Retina (tissue), 1 donor: Measurements from ENCODE around the gene ALDH4A1.
"Not testable (repeated sequence)": the region's sequence is repeated elsewhere in the genome, so short reads cannot be mapped to it uniquely, and the experiment has no call there.

Source experiments
- DNase-seq: peaks from one replicate; pipeline ENCODE4 v3.0.0-alpha.2; 2016

ALDH4A1 gene

GRCh38 chr1:18849261-18849711, 53.1 kb downstream of the ALDH4A1 start:
- DNase-seq, result no peak

GRCh38 chr1:18847723-18848122, 54.6 kb downstream of the ALDH4A1 start:
- DNase-seq, result not testable (repeated sequence)

- no peak for DNase-seq
These were observed 62.2 kb downstream of the ALDH4A1 start for GRCh38 chr1:18840145-18840544.

- DNase-seq, result no peak
These were observed 65.7 kb downstream of the ALDH4A1 start for GRCh38 chr1:18836654-18837053.

GRCh38 chr1:18832319-18832718, 70.0 kb downstream of the ALDH4A1 start:
- DNase-seq, result not testable (repeated sequence)

- no peak for DNase-seq
These were observed 70.7 kb downstream of the ALDH4A1 start for GRCh38 chr1:18831656-18832055.

GRCh38 chr1:18830596-18830995, 71.8 kb downstream of the ALDH4A1 start:
- no peak for DNase-seq

GRCh38 chr1:18829671-18830070, 72.7 kb downstream of the ALDH4A1 start:
- no peak for DNase-seq

GRCh38 chr1:18828224-18828623, 74.1 kb downstream of the ALDH4A1 start:
- no peak for DNase-seq

- DNase-seq, result no peak
These were observed 78.9 kb downstream of the ALDH4A1 start for GRCh38 chr1:18823438-18823837.
